Fibroblast of the aortic adventitia (primary cell): Measurements from ENCODE around the gene DPM3. TPM values are rescaled to one million over a fixed set of nuclear protein-coding genes. Genes with fewer than 3 reads are reported as not detected.
A peak's percentile ranks its signal among the peaks of the same experiment; 100 is the strongest.
"Not testable (repeated sequence)": the region's sequence is repeated elsewhere in the genome, so short reads cannot be mapped to it uniquely, and the experiment has no call there.

Experiments
- DNase-seq: peaks from one replicate; pipeline ENCODE4 v3.0.0-alpha.2; 2010; ENCODE audit warnings: low read depth
- H3K4me3 ChIP-seq: 2 replicates; pipeline ENCODE4 v1.5.1; 2011; ENCODE audit warnings: low read depth, mild to moderate bottlenecking, control low read depth, low read length, moderate library complexity
- CTCF ChIP-seq: IDR thresholded peaks from 2 replicates; pipeline ENCODE4 v1.5.1; 2011; ENCODE audit warnings: mild to moderate bottlenecking, low read length, control low read depth, inconsistent platforms; ENCODE audit not compliant: insufficient read depth
- total RNA-seq: library from RNA; depleted of rRNA; stranded (reverse); fragments of >200 nt; gene quantifications from 2 replicates; pipeline ENCODE4 v1.2.3, GENCODE V29; 2012; ENCODE audit warnings: low replicate concordance

Gene DPM3
- total RNA-seq, 1 donor, result 26.1 TPM

- no peak for DNase-seq
- H3K4me3 ChIP-seq, result no peak overlapping the region
- TF ChIP-seq CTCF, result no peak
Observed at GRCh38 chr1:155166051-155166470, 25.7 kb upstream of the DPM3 start.

GRCh38 chr1:155164625-155165024 is 24.3 kb upstream of the DPM3 start:
- DNase-seq, result not testable (repeated sequence)

DNA sequence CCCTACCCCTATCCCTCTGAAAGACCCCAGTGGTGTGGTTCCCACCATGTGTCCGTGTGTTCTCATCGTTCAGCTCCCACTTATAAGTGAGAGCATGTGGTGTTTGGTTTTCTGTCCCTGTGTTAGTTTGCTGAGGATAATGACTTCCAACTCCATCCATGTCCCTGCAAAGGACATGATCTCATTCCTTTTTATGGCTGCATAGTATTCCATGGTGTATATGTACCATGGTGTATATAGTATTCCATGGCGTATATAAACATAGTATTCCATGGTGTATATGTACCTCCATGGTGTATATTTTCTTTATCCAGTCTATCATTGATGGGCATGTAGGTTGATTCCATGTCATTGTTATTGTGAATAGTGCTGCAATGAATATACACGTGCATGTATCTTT is 23.5 kb upstream of the DPM3 start:
- not testable (repeated sequence) for H3K4me3 ChIP-seq, DNase-seq

More at GRCh38 chr1:155164625-155165024, 24.3 kb upstream of the DPM3 start:
- H3K4me3 ChIP-seq, result not testable (repeated sequence)

GRCh38 chr1:155162631-155163030 is 22.3 kb upstream of the DPM3 start:
- DNase-seq, H3K4me3 ChIP-seq: not testable (repeated sequence)

GRCh38 chr1:155160128-155160527 is 19.8 kb upstream of the DPM3 start:
- no peak for TF ChIP-seq CTCF
- no peak overlapping the region for H3K4me3 ChIP-seq
- no peak for DNase-seq

DNA sequence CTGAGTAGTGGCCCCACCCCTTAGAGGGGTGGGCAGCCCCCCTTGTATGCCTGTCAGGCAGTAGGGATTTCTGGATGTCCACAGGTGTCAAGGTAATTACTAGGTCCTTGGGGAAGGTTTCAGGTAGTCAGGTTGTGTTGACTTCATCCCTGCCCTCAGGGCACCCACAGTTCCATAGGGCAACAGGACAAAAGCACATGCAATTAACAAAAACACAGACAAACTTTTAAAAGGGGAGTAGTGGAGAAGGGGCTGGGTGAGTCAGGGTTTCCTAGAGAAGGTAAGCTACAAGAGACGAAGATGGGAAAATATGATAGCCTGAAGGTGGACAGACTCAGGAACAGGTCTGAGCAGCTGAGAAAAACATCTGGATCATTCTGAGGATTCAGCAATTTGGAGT is 18.7 kb upstream of the DPM3 start:
- no peak for TF ChIP-seq CTCF
- DNase-seq, result no peak
- H3K4me3 ChIP-seq, result no peak overlapping the region

DNA sequence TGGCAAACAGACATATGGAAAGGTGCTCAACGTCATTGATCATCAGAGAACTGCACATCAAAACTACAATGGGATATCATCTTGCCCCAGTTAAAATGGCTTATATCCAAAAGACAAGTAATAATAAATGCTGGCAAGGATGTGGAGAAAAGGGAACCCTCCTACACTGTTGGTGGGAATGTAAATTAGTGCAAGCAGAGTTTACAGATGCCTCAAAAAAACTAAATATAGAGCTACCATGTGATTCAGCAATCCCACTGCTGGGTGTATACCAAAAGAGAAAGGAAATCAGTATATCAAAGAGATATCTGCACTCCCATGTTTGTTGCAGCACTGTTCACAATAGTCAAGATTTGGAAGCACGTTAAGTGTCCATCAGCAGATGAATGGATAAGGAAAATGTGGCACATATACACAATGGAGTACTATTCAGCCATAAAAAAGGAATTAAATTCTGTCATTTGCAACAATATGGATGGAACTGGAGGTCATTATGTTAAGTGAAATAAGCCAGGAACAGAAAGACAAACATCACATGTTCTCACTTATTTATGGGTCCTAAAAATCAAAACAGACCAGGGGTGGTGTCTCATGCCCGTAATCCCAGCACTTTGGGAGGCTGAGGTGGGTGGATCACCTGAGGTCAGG is 15.8 kb upstream of the DPM3 start:
- not testable (repeated sequence) for DNase-seq, H3K4me3 ChIP-seq

DNA sequence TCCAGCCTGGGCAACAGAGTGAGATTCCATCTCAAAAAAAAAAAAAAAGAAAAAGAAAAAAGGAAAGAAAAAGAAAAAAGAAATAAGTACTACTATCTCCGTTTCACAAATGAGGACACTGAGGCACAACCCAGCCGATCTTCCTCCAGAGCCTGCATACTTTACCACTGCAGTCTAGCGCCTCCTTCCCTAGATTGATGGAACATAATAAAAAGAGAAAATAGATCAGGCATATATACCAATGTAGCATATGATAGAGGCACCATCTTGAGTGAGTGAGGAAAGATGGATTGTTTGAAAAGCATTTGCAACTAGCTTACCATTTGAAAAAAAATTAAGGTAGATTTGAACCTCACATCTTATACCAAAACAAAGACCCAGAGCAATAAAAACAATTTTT is 5.2 kb upstream of the DPM3 start:
- no peak for DNase-seq
- no peak overlapping the region for H3K4me3 ChIP-seq

More for the DNA sequence above, 5.2 kb upstream of the DPM3 start:
- peak; percentile 7 for TF ChIP-seq CTCF
